OCI-LY3 (cell line): ENCODE data around the gene ACER2.

ENCODE experiments used
- H2AFZ ChIP-seq: fragments of 200-600, 300-600 bp; shearing (Covaris generic); 2 replicates; pipeline ENCODE4 v1.6.0; 2014; ENCODE audit warnings: antibody characterized with exemption, low read depth, low read length
- H3K27ac ChIP-seq: fragments of 200-600, 300-600 bp; sonication (generic); 2 replicates; pipeline ENCODE4 v1.5.1; 2014; ENCODE audit warnings: mild to moderate bottlenecking, low read length, moderate library complexity, mixed read lengths
- H3K27me3 ChIP-seq: fragments of 200-600, 300-600 bp; sonication (generic); 2 replicates; pipeline ENCODE4 v1.6.1; 2014; ENCODE audit warnings: low read depth, low read length, mixed read lengths
- H3K36me3 ChIP-seq: fragments of 200-600, 300-600 bp; sonication (generic); replicated peaks from 2 replicates; pipeline ENCODE3; 2014; ENCODE audit warnings: low read depth, low read length, mixed read lengths
- H3K4me1 ChIP-seq: fragments of 300-600, 200-600 bp; sonication (generic); 2 replicates; pipeline ENCODE4 v1.6.1; 2014; ENCODE audit warnings: low read length, mixed read lengths
- H3K4me2 ChIP-seq: fragments of 200-600, 300-600 bp; sonication (generic); 2 replicates; pipeline ENCODE4 v1.6.1; 2014; ENCODE audit warnings: low read length, mixed read lengths
- H3K4me3 ChIP-seq: fragments of 300-600, 200-600 bp; sonication (generic); 2 replicates; pipeline ENCODE4 v1.5.1; 2014; ENCODE audit warnings: antibody characterized with exemption, mild to moderate bottlenecking, low read length, moderate library complexity
- H3K79me2 ChIP-seq: fragments of 300-600, 200-600 bp; shearing (Covaris generic); 2 replicates; pipeline ENCODE4 v1.6.1; 2014; ENCODE audit warnings: mild to moderate bottlenecking, low read length, mixed read lengths
- H3K9ac ChIP-seq: fragments of 300-600, 200-600 bp; shearing (Covaris generic); 2 replicates; pipeline ENCODE4 v1.6.0; 2014; ENCODE audit warnings: mild to moderate bottlenecking, low read length, moderate library complexity
- H3K9me3 ChIP-seq: fragments of 200-600, 300-600 bp; shearing (Covaris generic); 2 replicates; pipeline ENCODE4 v1.6.1; 2014; ENCODE audit warnings: low read length, mixed read lengths; ENCODE audit not compliant: insufficient read depth
- H4K20me1 ChIP-seq: fragments of 200-600, 300-600 bp; sonication (generic); 2 replicates; pipeline ENCODE4 v1.6.1; 2016; ENCODE audit warnings: low read length, mixed read lengths; ENCODE audit not compliant: insufficient read depth
- EZH2phosphoT487 ChIP-seq: fragments of 200-600 bp; shearing (Covaris generic); IDR thresholded peaks from 2 replicates; pipeline ENCODE4 v1.6.1; 2018; ENCODE audit warnings: antibody characterized with exemption, mixed run types, low read depth
- TF ChIP-seq, protein P1 (sequence below): fragments of 200-600, 300-600 bp; sonication (generic); IDR thresholded peaks from 2 replicates; pipeline ENCODE4 v1.5.1; 2014; ENCODE audit warnings: antibody characterized with exemption, low read length, low read depth

ACER2 gene

DNA sequence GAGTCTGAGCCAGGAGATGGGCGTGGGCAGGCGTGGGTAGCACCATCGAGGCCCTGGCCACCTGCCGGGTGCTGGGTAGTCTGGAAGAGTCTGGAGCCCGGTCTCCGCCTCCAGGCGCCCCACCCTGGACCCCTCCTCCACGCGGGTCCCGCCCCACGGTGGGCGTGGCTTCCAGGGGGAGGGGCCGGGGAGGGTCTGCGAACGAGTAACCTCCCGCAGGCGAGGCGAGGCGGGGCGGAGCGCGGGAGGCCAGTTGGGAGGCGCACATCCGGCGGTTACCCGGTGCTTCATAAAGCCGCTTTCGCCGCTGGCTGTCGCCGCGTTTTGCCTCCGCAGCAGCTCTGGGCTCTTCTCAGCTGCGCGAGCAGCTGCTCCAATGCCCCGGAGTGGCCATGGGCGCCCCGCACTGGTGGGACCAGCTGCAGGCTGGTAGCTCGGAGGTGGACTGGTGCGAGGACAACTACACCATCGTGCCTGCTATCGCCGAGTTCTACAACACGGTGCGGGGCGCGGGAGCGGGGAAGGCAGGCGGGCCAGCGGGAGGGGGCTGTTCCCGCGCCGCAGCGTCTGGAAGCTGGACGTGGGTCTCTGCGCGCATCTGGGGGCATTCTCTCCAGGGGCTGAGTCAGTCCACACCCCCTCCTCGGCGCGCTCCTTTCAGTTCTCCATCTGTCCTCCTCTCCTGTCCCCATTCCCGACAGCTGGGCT, at the start of gene ACER2:
TSS of gene ACER2 (plus strand) at position 317 of the 708 bp plus-strand sequence. CDS start at position 393, 76 bp downstream.
- Histone ChIP-seq H3K4me2 (peak within 1 kb of the TSS; percentile 100), H3K9ac (peak within 1 kb of the TSS; percentile 70), H4K20me1 (no peaks in the 10 kb centered on the region), H3K36me3 (no peaks in the 10 kb centered on the region), H3K27ac (no peak within 1 kb of the TSS), H2AFZ (peak within 1 kb of the TSS; percentile 89), H3K9me3 (no peaks in the 10 kb centered on the region), H3K27me3 (peaks cover 12% of the 10 kb centered on the region), H3K4me1 (0 out of 2 replicates have a peak, but pooled peaks cover 3% of the 10 kb centered on the region), H3K4me3 (peak within 1 kb of the TSS; percentile 97), H3K79me2 (no peaks in the 10 kb centered on the region)
- TF ChIP-seq EZH2phosphoT487 = no peak
- TF ChIP-seq, protein P1, sequence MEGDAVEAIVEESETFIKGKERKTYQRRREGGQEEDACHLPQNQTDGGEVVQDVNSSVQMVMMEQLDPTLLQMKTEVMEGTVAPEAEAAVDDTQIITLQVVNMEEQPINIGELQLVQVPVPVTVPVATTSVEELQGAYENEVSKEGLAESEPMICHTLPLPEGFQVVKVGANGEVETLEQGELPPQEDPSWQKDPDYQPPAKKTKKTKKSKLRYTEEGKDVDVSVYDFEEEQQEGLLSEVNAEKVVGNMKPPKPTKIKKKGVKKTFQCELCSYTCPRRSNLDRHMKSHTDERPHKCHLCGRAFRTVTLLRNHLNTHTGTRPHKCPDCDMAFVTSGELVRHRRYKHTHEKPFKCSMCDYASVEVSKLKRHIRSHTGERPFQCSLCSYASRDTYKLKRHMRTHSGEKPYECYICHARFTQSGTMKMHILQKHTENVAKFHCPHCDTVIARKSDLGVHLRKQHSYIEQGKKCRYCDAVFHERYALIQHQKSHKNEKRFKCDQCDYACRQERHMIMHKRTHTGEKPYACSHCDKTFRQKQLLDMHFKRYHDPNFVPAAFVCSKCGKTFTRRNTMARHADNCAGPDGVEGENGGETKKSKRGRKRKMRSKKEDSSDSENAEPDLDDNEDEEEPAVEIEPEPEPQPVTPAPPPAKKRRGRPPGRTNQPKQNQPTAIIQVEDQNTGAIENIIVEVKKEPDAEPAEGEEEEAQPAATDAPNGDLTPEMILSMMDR = peak; percentile 18; the same call in 1 of the 2 replicates

DNA sequence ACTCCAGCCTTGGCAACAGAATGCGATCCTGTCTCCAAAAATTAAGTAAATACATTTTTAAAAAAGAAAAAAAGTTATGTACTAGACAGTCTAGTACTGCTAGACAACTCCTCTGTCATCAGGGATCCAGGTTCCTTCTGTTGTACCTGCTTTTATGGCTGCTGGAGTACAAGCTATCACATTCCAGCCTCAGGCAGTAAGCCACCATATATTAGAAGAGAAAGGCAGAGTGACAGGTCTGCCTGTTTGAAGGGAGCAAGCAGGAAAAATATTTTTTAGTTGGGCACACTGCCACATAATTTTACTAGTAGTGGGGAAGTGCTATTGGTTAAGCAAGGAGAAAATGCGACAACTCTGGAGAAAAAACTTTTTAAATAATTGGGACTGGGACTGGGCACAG, 39.7 kb upstream of the ACER2 start:
- no peaks in the 10 kb centered on the region for H3K27me3 ChIP-seq
- peaks cover 3% of the 10 kb centered on the region; the same call in 1 of the 2 replicates for H3K4me1 ChIP-seq
- 0 out of 2 replicates have a peak, but pooled peaks cover 2% of the 10 kb centered on the region for H4K20me1 ChIP-seq
- no peak overlapping the region for H3K4me2 ChIP-seq
- H3K9ac ChIP-seq = no peak overlapping the region
- no peak overlapping the region for H3K27ac ChIP-seq
- no peak overlapping the region for H3K4me3 ChIP-seq
- no peaks in the 10 kb centered on the region for H3K79me2 ChIP-seq
- peaks cover 53% of the 10 kb centered on the region for H3K36me3 ChIP-seq
- no peak overlapping the region for H2AFZ ChIP-seq
- TF ChIP-seq, protein P1 = no peak
- no peak for TF ChIP-seq EZH2phosphoT487
- no peaks in the 10 kb centered on the region for H3K9me3 ChIP-seq

DNA sequence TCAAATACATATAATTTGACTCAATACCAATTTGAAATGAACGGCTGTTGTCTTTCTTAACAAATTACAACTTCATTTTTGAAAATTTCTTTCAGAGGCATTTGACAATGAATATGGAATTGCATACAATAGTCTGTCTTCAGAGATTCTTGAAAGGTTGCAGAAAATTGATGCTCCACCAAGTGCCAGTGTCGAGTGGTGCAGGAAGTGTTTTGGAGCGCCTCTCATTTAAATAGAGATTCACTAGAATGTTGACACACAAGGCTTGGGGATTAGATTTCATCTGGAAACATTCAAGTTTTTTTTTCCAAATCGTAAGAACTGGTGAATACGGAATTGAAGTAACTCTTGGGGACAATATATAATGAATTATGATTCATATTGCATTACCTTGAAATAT, 36.9 kb upstream of the ACER2 start:
- no peak overlapping the region for H3K4me3 ChIP-seq
- H3K27ac ChIP-seq = no peak overlapping the region
- H2AFZ ChIP-seq = no peak overlapping the region
- H3K4me1 ChIP-seq = peaks cover 2% of the 10 kb centered on the region; the same call in 1 of the 2 replicates
- peaks cover 16% of the 10 kb centered on the region for H4K20me1 ChIP-seq
- TF ChIP-seq, protein P1 = no peak
- TF ChIP-seq EZH2phosphoT487 = no peak
- H3K36me3 ChIP-seq = peaks cover 57% of the 10 kb centered on the region
- H3K9me3 ChIP-seq = no peaks in the 10 kb centered on the region
- peaks cover 2% of the 10 kb centered on the region for H3K79me2 ChIP-seq
- H3K4me2 ChIP-seq = no peak overlapping the region
- no peak overlapping the region for H3K9ac ChIP-seq
- no peaks in the 10 kb centered on the region for H3K27me3 ChIP-seq

DNA sequence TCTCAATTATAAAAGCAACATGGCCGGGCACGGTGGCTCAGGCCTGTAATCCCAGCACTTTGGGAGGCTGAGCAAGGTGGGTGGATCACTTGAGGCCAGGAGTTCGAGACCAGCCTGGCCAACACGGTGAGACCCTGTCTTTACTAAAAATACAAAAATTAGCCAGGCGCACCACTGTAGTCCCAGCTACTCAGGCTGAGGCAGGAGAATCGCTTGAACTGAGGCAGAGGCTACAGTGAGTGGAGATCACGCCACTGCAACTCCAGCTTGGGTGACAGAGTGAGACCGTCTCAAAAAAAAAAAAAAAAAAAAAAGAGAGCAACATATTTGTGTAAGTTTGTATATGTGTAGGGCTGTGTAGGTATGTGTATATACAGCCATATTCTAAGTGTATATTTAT, 36.2 kb upstream of the ACER2 start:
- Histone ChIP-seq H3K4me3 (no peak overlapping the region), H3K36me3 (peaks cover 60% of the 10 kb centered on the region)

More for the DNA sequence above, 36.2 kb upstream of the ACER2 start:
- Histone ChIP-seq H3K27ac (no peak overlapping the region), H3K27me3 (no peaks in the 10 kb centered on the region), H2AFZ (no peak overlapping the region), H3K4me1 (peaks cover 6% of the 10 kb centered on the region; the same call in 1 of the 2 replicates), H3K9ac (no peak overlapping the region), H3K4me2 (no peak overlapping the region), H4K20me1 (peaks cover 23% of the 10 kb centered on the region), H3K9me3 (no peaks in the 10 kb centered on the region), H3K79me2 (peaks cover 8% of the 10 kb centered on the region)
- no peak for TF ChIP-seq EZH2phosphoT487
- TF ChIP-seq, protein P1 = no peak
